Measurements from ENCODE around the gene BCHE.
"Not testable (repeated sequence)": the region's sequence is repeated elsewhere in the genome, so short reads cannot be mapped to it uniquely, and the experiment has no call there.

Gene BCHE

GRCh38 chr3:165815682-165816081 is 21.5 kb downstream of the BCHE start:
- no peak for FAIRE-seq

GRCh38 chr3:165814380-165814779 is 22.8 kb downstream of the BCHE start:
- no peak for FAIRE-seq

GRCh38 chr3:165807937-165808336 is 29.3 kb downstream of the BCHE start:
- not testable (repeated sequence) for FAIRE-seq

- FAIRE-seq: no peak
These were observed 31.2 kb downstream of the BCHE start for GRCh38 chr3:165805946-165806561.

- no peak for FAIRE-seq
These were observed 33.8 kb downstream of the BCHE start for GRCh38 chr3:165803471-165803870.

- no peak for FAIRE-seq
These were observed 36.3 kb downstream of the BCHE start for GRCh38 chr3:165800970-165801369.

- FAIRE-seq: peak; percentile 41
These were observed 38.2 kb downstream of the BCHE start for GRCh38 chr3:165799026-165799425.

- FAIRE-seq: no peak
These were observed 39.7 kb downstream of the BCHE start for GRCh38 chr3:165797551-165797950.

GRCh38 chr3:165796701-165797100 is 40.5 kb downstream of the BCHE start:
- no peak for FAIRE-seq

- no peak for FAIRE-seq
These were observed 48.7 kb downstream of the BCHE start for GRCh38 chr3:165788531-165788930.

- no peak for FAIRE-seq
These were observed 51.2 kb downstream of the BCHE start for GRCh38 chr3:165786013-165786412.

GRCh38 chr3:165784337-165784736 is 52.9 kb downstream of the BCHE start:
- no peak for FAIRE-seq

GRCh38 chr3:165783383-165783782 is 53.8 kb downstream of the BCHE start:
- FAIRE-seq: no peak

- no peak for FAIRE-seq
These were observed 58.3 kb downstream of the BCHE start for GRCh38 chr3:165778891-165779290.

GRCh38 chr3:165778456-165778855 is 58.8 kb downstream of the BCHE start:
- no peak for FAIRE-seq

GRCh38 chr3:165775824-165776223 is 61.4 kb downstream of the BCHE start:
- no peak for FAIRE-seq

- FAIRE-seq: no peak
These were observed 66.4 kb downstream of the BCHE start for GRCh38 chr3:165770781-165771180.

- FAIRE-seq: no peak
These were observed 68.5 kb downstream of the BCHE start for GRCh38 chr3:165768680-165769079.

GRCh38 chr3:165759041-165759440 is 78.2 kb downstream of the BCHE start:
- no peak for FAIRE-seq

GRCh38 chr3:165755571-165755970 is 81.7 kb downstream of the BCHE start:
- FAIRE-seq: no peak

GRCh38 chr3:165754219-165755007 is 82.8 kb downstream of the BCHE start:
- no peak for FAIRE-seq

- no peak for FAIRE-seq
These were observed 83.7 kb downstream of the BCHE start for GRCh38 chr3:165753560-165753959.

- no peak for FAIRE-seq
These were observed 85.6 kb downstream of the BCHE start for GRCh38 chr3:165751637-165752036.

GRCh38 chr3:165749821-165750220 is 87.4 kb downstream of the BCHE start:
- FAIRE-seq: no peak

- FAIRE-seq: no peak
These were observed 88.0 kb downstream of the BCHE start for GRCh38 chr3:165749241-165749640.
